ENCODE data around the gene VEPH1.
A peak's percentile ranks its signal among the peaks of the same experiment; 100 is the strongest.

The VEPH1 gene

GRCh38 chr3:157297328-157297915 lies 205.8 kb downstream of the VEPH1 start:
- DNase-seq = no peak

- no peak for DNase-seq
These were observed 208.3 kb downstream of the VEPH1 start for GRCh38 chr3:157294953-157295352.

- DNase-seq = no peak
These were observed 208.7 kb downstream of the VEPH1 start for GRCh38 chr3:157294491-157294890.

GRCh38 chr3:157290766-157291165 lies 212.4 kb downstream of the VEPH1 start:
- no peak for DNase-seq

GRCh38 chr3:157285966-157286365 lies 217.2 kb downstream of the VEPH1 start:
- DNase-seq = no peak

- peak; percentile 23 for DNase-seq
These were observed 218.1 kb downstream of the VEPH1 start for GRCh38 chr3:157285141-157285540.

- DNase-seq = no peak
These were observed 218.5 kb downstream of the VEPH1 start for GRCh38 chr3:157284688-157285087.

- no peak for DNase-seq
These were observed 220.7 kb downstream of the VEPH1 start for GRCh38 chr3:157282261-157283191.

- no peak for DNase-seq
These were observed 222.4 kb downstream of the VEPH1 start for GRCh38 chr3:157280786-157281185.

- no peak for DNase-seq
These were observed 222.9 kb downstream of the VEPH1 start for GRCh38 chr3:157280354-157280753.

GRCh38 chr3:157279237-157279636 lies 224.0 kb downstream of the VEPH1 start:
- no peak for DNase-seq

GRCh38 chr3:157276801-157277200 lies 226.4 kb downstream of the VEPH1 start:
- no peak for DNase-seq

- DNase-seq = no peak
These were observed 227.4 kb downstream of the VEPH1 start for GRCh38 chr3:157275832-157276231.

- DNase-seq = no peak
These were observed 228.5 kb downstream of the VEPH1 start for GRCh38 chr3:157274644-157275137.

- peak; percentile 25 for DNase-seq
These were observed 231.8 kb downstream of the VEPH1 start for GRCh38 chr3:157271283-157271882.

- DNase-seq = no peak
These were observed 235.2 kb downstream of the VEPH1 start for GRCh38 chr3:157268026-157268425.

GRCh38 chr3:157265931-157266330 lies 237.3 kb downstream of the VEPH1 start:
- DNase-seq = no peak

- no peak for DNase-seq
These were observed 240.2 kb downstream of the VEPH1 start for GRCh38 chr3:157263027-157263426.

- DNase-seq = no peak
These were observed 242.2 kb downstream of the VEPH1 start for GRCh38 chr3:157261000-157261399.

GRCh38 chr3:157259825-157260224 lies 243.4 kb downstream of the VEPH1 start:
- no peak for DNase-seq

GRCh38 chr3:157257101-157257500 lies 246.1 kb downstream of the VEPH1 start:
- DNase-seq = no peak

GRCh38 chr3:157255797-157256196 lies 247.4 kb downstream of the VEPH1 start:
- no peak for DNase-seq

GRCh38 chr3:157251685-157252084 lies 251.5 kb downstream of the VEPH1 start:
- DNase-seq = no peak

- no peak for DNase-seq
These were observed 253.6 kb downstream of the VEPH1 start for GRCh38 chr3:157249606-157250005.
